ENCODE results near the gene STRA8.
"Not testable (repeated sequence)": the region's sequence is repeated elsewhere in the genome, so short reads cannot be mapped to it uniquely, and the experiment has no call there.

Gene STRA8

DNA sequence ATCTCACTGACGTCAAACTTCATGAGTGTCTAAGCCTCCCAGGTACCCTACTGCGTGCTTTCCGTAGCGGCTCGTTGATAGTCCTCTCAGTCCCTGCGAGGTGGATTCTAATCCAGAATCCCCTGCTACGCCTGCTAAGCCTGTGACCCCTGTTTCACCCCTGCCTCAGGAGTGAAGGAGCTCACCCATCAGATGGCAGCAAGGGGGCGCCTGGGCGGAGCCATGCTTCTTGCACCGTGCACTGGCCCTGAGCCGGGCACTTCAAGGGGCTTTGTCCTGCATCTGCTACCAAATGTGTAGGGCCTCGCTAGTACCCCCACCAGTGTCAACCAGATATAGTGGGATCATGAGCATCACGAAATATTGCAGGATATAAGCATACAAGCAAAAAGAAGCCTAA is 918 bp upstream of the STRA8 start:
- Histone ChIP-seq H3K27ac (ENCODE audit: low read depth, low read length) (no peak overlapping the region), H3K36me3 (ENCODE audit: control insufficient read depth in 1 of 2, insufficient read depth in 2 of 2, low read length in 2 of 2) (no peaks in the 10 kb centered on the region), H3K9me3 (ENCODE audit: insufficient read depth, low read depth, low read length) (no peaks in the 10 kb centered on the region), H2AK5ac (ENCODE audit: low read length) (no peak overlapping the region), H3K4me2 (ENCODE audit: low read length) (no peak overlapping the region), H3K27me3 (ENCODE audit: insufficient read depth, low read length) (no peaks in the 10 kb centered on the region), H2AFZ (ENCODE audit: insufficient read depth, low read length, poor library complexity) (no peak overlapping the region), H3K4me1 (ENCODE audit: control insufficient read depth in 1 of 2, insufficient read depth in 2 of 2, low read length in 2 of 2) (no peaks in the 10 kb centered on the region), H3K23ac (ENCODE audit: low read length) (no peak overlapping the region), H3K4me3 (ENCODE audit: low read depth, low read length) (no peak overlapping the region), H4K12ac (ENCODE audit: low read depth, low read length) (no peak overlapping the region), H2BK5ac (ENCODE audit: low read depth, low read length, poor library complexity) (no peak overlapping the region), H3K9ac (ENCODE audit: low read length) (no peak overlapping the region), H2BK12ac (ENCODE audit: low read length) (no peak overlapping the region), H2BK120ac (ENCODE audit: insufficient read depth, low read length, poor library complexity) (no peak overlapping the region), H3K79me2 (ENCODE audit: control insufficient read depth, insufficient read depth, low read length, poor library complexity) (no peaks in the 10 kb centered on the region), H3K18ac (ENCODE audit: low read length) (no peak overlapping the region), H3K4ac (ENCODE audit: low read depth, low read length) (no peak overlapping the region), H4K8ac (ENCODE audit: low read depth, low read length) (no peak overlapping the region), H3K14ac (ENCODE audit: low read length) (no peak overlapping the region), H3K79me1 (ENCODE audit: low read length) (no peaks in the 10 kb centered on the region), H4K91ac (ENCODE audit: low read depth, low read length) (no peak overlapping the region)
- DNase-seq: no peak
- WGBS (ENCODE audit: extremely low coverage, insufficient coverage, insufficient read length): no CpG with 5 or more reads among the region's 13 CpGs

DNA sequence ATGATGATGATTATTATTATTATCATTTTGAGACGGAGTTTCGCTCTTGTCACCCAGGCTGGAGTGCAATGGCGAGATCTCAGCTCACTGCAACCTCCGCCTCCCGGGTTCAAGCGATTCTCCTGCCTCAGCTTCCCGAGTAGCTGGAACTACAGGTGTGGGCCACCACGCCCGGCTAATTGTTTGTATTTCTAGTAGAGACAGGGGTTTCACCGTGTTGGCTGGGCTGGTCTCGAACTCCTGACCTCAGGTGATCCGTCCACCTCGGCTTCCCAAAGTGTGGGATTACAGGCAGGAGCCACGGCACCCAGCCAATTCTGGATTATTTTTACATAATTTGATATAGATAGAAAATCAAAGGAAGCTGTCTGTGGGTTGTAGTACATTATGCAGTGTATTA is 457 bp downstream of the STRA8 start:
- H2BK12ac ChIP-seq (ENCODE audit: low read length); H2AK5ac ChIP-seq (ENCODE audit: low read length); H4K8ac ChIP-seq (ENCODE audit: low read depth, low read length); H2BK5ac ChIP-seq (ENCODE audit: low read depth, low read length, poor library complexity); H3K9me3 ChIP-seq (ENCODE audit: insufficient read depth, low read depth, low read length); H3K27ac ChIP-seq (ENCODE audit: low read depth, low read length); H3K4me1 ChIP-seq (ENCODE audit: control insufficient read depth in 1 of 2, insufficient read depth in 2 of 2, low read length in 2 of 2); H3K36me3 ChIP-seq (ENCODE audit: control insufficient read depth in 1 of 2, insufficient read depth in 2 of 2, low read length in 2 of 2); H3K79me1 ChIP-seq (ENCODE audit: low read length); DNase-seq; H3K18ac ChIP-seq (ENCODE audit: low read length); H3K14ac ChIP-seq (ENCODE audit: low read length); H3K4me3 ChIP-seq (ENCODE audit: low read depth, low read length); H3K4me2 ChIP-seq (ENCODE audit: low read length); H3K9ac ChIP-seq (ENCODE audit: low read length); H3K23ac ChIP-seq (ENCODE audit: low read length); H2AFZ ChIP-seq (ENCODE audit: insufficient read depth, low read length, poor library complexity); H3K27me3 ChIP-seq (ENCODE audit: insufficient read depth, low read length); H2BK120ac ChIP-seq (ENCODE audit: insufficient read depth, low read length, poor library complexity); H4K12ac ChIP-seq (ENCODE audit: low read depth, low read length); H3K79me2 ChIP-seq (ENCODE audit: control insufficient read depth, insufficient read depth, low read length, poor library complexity); H4K91ac ChIP-seq (ENCODE audit: low read depth, low read length); H3K4ac ChIP-seq (ENCODE audit: low read depth, low read length): not testable (repeated sequence)
- WGBS (ENCODE audit: extremely low coverage, insufficient coverage, insufficient read length): no CpG with 5 or more reads among the region's 14 CpGs

DNA sequence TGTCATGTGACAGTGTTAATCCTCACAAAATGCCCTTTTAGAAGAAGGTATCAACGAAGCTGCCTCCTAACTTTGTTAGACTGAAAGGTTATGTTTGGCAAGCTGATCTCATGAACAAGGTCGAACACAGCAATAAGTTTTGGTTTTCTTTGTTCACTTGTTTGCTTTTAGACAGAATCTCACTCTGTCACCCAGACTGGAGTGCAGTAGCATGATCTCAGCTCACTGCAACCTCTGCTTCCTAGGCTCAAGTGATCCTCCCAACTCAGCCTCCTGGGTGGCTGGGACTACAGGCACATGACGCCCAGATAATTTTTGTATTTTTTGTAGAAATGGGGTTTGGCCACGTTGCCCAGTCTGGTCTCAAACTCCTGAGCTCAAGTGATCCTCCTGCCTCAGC is 1.1 kb downstream of the STRA8 start:
- H3K4me1 ChIP-seq (ENCODE audit: control insufficient read depth in 1 of 2, insufficient read depth in 2 of 2, low read length in 2 of 2): no peaks in the 10 kb centered on the region
- no peak overlapping the region for H4K91ac ChIP-seq (ENCODE audit: low read depth, low read length)
- H3K4ac ChIP-seq (ENCODE audit: low read depth, low read length): no peak overlapping the region
- no peak overlapping the region for H3K9ac ChIP-seq (ENCODE audit: low read length)
- H4K8ac ChIP-seq (ENCODE audit: low read depth, low read length): no peak overlapping the region
- no peak overlapping the region for H4K12ac ChIP-seq (ENCODE audit: low read depth, low read length)
- H2AK5ac ChIP-seq (ENCODE audit: low read length): no peak overlapping the region
- H2BK12ac ChIP-seq (ENCODE audit: low read length): no peak overlapping the region
- no peaks in the 10 kb centered on the region for H3K79me2 ChIP-seq (ENCODE audit: control insufficient read depth, insufficient read depth, low read length, poor library complexity)
- H3K27me3 ChIP-seq (ENCODE audit: insufficient read depth, low read length): no peaks in the 10 kb centered on the region
- H2BK5ac ChIP-seq (ENCODE audit: low read depth, low read length, poor library complexity): no peak overlapping the region
- H2BK120ac ChIP-seq (ENCODE audit: insufficient read depth, low read length, poor library complexity): no peak overlapping the region
- no peak for DNase-seq
- no peaks in the 10 kb centered on the region for H3K36me3 ChIP-seq (ENCODE audit: control insufficient read depth in 1 of 2, insufficient read depth in 2 of 2, low read length in 2 of 2)
- no peak overlapping the region for H3K14ac ChIP-seq (ENCODE audit: low read length)
- no peaks in the 10 kb centered on the region for H3K79me1 ChIP-seq (ENCODE audit: low read length)
- no CpG with 5 or more reads among the region's 4 CpGs for WGBS (ENCODE audit: extremely low coverage, insufficient coverage, insufficient read length)
- no peak overlapping the region for H3K27ac ChIP-seq (ENCODE audit: low read depth, low read length)
- no peak overlapping the region for H3K4me3 ChIP-seq (ENCODE audit: low read depth, low read length)
- H3K18ac ChIP-seq (ENCODE audit: low read length): no peak overlapping the region
- H2AFZ ChIP-seq (ENCODE audit: insufficient read depth, low read length, poor library complexity): no peak overlapping the region
- H3K23ac ChIP-seq (ENCODE audit: low read length): no peak overlapping the region
- no peaks in the 10 kb centered on the region for H3K9me3 ChIP-seq (ENCODE audit: insufficient read depth, low read depth, low read length)
- no peak overlapping the region for H3K4me2 ChIP-seq (ENCODE audit: low read length)

DNA sequence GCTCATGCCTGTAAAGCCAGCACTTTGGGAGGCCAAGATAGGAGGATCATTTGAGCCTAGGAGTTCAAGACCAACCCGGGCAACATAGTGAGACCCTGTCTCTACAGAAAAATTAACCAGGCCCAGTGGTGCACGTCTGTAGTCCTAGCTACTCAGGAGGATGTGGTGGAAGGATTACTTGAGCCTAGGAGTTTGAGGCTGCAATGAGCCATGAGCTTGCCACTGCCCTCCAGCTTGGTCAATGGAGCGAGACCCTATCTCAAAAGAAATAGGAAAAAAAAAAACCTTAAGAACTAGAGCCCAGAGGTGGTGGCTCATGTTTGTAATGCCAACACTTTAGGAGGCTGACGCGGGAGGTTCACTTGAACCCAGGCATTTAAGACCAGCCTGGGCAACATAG is 2.2 kb downstream of the STRA8 start:
- Histone ChIP-seq H4K8ac (ENCODE audit: low read depth, low read length) (no peak overlapping the region), H3K27ac (ENCODE audit: low read depth, low read length) (no peak overlapping the region), H3K79me1 (ENCODE audit: low read length) (no peaks in the 10 kb centered on the region), H3K18ac (ENCODE audit: low read length) (no peak overlapping the region), H4K91ac (ENCODE audit: low read depth, low read length) (no peak overlapping the region), H3K4me3 (ENCODE audit: low read depth, low read length) (peak overlapping the region; percentile 26), H4K12ac (ENCODE audit: low read depth, low read length) (no peak overlapping the region), H3K79me2 (ENCODE audit: control insufficient read depth, insufficient read depth, low read length, poor library complexity) (no peaks in the 10 kb centered on the region), H3K14ac (ENCODE audit: low read length) (no peak overlapping the region), H3K9ac (ENCODE audit: low read length) (no peak overlapping the region), H2AK5ac (ENCODE audit: low read length) (no peak overlapping the region), H3K9me3 (ENCODE audit: insufficient read depth, low read depth, low read length) (no peaks in the 10 kb centered on the region), H2AFZ (ENCODE audit: insufficient read depth, low read length, poor library complexity) (no peak overlapping the region), H2BK120ac (ENCODE audit: insufficient read depth, low read length, poor library complexity) (no peak overlapping the region), H2BK5ac (ENCODE audit: low read depth, low read length, poor library complexity) (no peak overlapping the region), H3K4me1 (ENCODE audit: control insufficient read depth in 1 of 2, insufficient read depth in 2 of 2, low read length in 2 of 2) (no peaks in the 10 kb centered on the region), H2BK12ac (ENCODE audit: low read length) (no peak overlapping the region), H3K4ac (ENCODE audit: low read depth, low read length) (no peak overlapping the region), H3K23ac (ENCODE audit: low read length) (no peak overlapping the region), H3K4me2 (ENCODE audit: low read length) (no peak overlapping the region), H3K36me3 (ENCODE audit: control insufficient read depth in 1 of 2, insufficient read depth in 2 of 2, low read length in 2 of 2) (no peaks in the 10 kb centered on the region), H3K27me3 (ENCODE audit: insufficient read depth, low read length) (no peaks in the 10 kb centered on the region)
- no peak for DNase-seq
- no CpG with 5 or more reads among the region's 5 CpGs for WGBS (ENCODE audit: extremely low coverage, insufficient coverage, insufficient read length)

All from trophoblast cell (in vitro differentiated cells and primary cell).